HFF-Myc (cell line): Measurements from ENCODE around the gene RPUSD1.

ENCODE experiments used
- DNase-seq: peaks from one replicate; pipeline ENCODE4 v3.0.0-alpha.2; 2011; ENCODE audit warnings: low read depth; ENCODE audit errors: extremely low read depth
- H3K4me3 ChIP-seq: replicated peaks from 2 replicates; pipeline ENCODE4 v1.5.1; 2011; ENCODE audit warnings: low read depth, mild to moderate bottlenecking, control low read depth, low read length
- TF ChIP-seq, protein P1 (sequence below): IDR thresholded peaks from 2 replicates; pipeline ENCODE4 v1.5.1; 2012; ENCODE audit warnings: mild to moderate bottlenecking, low read depth, low read length, control low read depth; ENCODE audit errors: missing control alignments

Gene RPUSD1

DNA sequence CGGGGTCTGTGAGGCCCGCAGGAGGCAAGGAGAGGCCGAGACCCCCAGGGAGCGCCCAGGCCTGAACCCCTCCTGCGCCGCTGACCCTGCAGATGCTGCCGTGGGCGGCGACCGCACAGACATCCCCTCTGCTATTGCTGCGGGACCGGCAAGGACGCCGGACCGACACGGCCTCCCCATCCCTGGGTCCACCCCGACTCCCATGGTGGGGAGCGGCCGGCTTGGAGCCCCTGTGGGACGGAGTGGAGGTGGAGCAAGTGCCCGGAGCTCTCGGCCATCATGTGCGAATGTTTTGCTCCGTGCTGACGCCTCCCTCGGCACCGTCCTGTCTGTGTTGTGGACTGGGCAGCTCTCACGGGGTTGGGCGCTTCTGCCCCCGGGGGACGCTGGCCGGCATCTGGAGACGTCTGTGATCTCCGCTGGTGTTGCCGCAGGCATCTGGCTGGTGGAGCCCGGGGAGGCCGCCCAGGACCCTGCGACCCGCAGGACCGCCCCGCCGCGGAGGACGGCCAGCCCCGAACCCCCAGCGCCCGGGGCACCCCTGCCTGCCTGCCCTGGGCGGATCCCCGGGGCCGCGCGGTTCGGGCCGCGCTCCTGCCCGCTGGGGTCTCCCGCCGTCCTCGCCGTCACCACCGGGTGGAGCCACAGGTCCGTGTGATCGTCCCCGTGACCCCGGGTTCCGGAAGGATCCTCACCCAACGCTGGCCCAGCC lies 25.2 kb upstream of the RPUSD1 start:
- TF ChIP-seq, protein P1, sequence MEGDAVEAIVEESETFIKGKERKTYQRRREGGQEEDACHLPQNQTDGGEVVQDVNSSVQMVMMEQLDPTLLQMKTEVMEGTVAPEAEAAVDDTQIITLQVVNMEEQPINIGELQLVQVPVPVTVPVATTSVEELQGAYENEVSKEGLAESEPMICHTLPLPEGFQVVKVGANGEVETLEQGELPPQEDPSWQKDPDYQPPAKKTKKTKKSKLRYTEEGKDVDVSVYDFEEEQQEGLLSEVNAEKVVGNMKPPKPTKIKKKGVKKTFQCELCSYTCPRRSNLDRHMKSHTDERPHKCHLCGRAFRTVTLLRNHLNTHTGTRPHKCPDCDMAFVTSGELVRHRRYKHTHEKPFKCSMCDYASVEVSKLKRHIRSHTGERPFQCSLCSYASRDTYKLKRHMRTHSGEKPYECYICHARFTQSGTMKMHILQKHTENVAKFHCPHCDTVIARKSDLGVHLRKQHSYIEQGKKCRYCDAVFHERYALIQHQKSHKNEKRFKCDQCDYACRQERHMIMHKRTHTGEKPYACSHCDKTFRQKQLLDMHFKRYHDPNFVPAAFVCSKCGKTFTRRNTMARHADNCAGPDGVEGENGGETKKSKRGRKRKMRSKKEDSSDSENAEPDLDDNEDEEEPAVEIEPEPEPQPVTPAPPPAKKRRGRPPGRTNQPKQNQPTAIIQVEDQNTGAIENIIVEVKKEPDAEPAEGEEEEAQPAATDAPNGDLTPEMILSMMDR: peak; percentile 59
- DNase-seq: no peak
- no peak overlapping the region for H3K4me3 ChIP-seq

DNA sequence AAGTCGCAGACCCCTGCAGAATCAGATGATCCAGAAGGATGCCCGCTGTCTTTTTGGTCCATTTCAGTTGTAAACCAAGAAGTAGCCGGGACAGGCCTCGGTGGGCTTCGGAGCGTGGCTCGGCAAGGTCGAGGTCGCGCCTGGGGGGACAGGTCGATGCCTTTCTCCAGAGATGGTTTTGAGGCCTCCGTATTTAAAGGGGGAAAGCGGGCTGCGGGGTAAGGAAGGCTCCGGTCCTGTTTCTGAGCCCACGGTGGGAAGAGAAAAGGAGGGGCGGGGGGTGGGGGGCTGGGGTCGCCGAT lies 19.9 kb upstream of the RPUSD1 start:
- TF ChIP-seq, protein P1: no peak
- H3K4me3 ChIP-seq: peak overlapping the region; percentile 70
- DNase-seq: no peak

GRCh38 chr16:807347-808084 lies 19.3 kb upstream of the RPUSD1 start:
- TF ChIP-seq, protein P1: no peak
- DNase-seq: peak; percentile 78
- H3K4me3 ChIP-seq: peak overlapping the region; percentile 70

DNA sequence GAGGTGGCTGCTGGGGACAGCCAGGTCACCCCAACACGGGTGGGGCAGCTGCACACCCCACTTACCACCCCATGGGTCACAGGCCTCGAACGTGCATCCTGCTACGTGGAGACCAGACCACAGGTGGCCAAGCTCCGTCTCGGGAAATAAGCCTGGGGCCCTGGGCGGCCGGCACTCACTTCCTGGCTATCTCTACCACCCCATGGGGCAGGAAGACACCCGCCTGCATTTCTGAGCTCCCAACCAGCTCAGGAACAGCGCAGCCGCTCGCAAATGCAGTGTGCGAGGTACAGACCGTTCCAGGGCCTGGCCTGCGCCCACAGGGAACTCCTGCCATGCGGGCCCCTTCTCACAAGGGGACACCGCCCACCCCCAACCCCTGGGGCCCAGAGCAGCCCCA lies 17.3 kb upstream of the RPUSD1 start:
- TF ChIP-seq, protein P1: no peak
- no peak overlapping the region for H3K4me3 ChIP-seq
- DNase-seq: no peak

GRCh38 chr16:804193-805048 lies 16.2 kb upstream of the RPUSD1 start:
- no peak overlapping the region for H3K4me3 ChIP-seq
- TF ChIP-seq, protein P1: no peak
- no peak for DNase-seq

GRCh38 chr16:803754-804080 lies 15.5 kb upstream of the RPUSD1 start:
- no peak for DNase-seq
- no peak overlapping the region for H3K4me3 ChIP-seq
- TF ChIP-seq, protein P1: no peak
